ENCODE results near the gene PAPPA. TPM values are rescaled to one million over a fixed set of nuclear protein-coding genes. Genes with fewer than 3 reads are reported as not detected.

PAPPA gene
- total RNA-seq, 2 experiments from 2014 or later, result not detected

DNA sequence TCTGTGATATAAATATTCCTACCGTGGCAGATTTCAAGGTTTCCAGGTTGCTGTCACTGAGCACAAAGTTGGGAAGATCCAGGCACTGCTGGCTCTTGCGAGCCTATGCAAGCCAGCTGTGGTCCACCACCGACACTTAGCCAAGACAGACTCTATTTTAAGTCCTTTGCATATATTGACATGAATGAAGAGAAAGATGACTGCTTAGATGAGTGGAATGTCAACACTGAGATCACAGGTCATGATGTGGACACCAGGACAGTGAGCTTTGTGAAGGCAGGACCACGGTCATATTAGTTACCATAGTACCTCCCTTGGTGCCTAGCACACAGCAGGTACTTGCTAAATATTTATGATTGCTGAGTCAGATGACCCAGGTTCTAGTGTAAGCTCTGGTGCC lies 217.0 kb downstream of the PAPPA start:
- CTCF ChIA-PET, result no interaction called here
- POLR2A ChIA-PET, result no interaction called here

- ChIA-PET CTCF (no interaction called here), POLR2A (no interaction called here)
Measured at GRCh38 chr9:116372081-116372673, 218.6 kb downstream of the PAPPA start.

DNA sequence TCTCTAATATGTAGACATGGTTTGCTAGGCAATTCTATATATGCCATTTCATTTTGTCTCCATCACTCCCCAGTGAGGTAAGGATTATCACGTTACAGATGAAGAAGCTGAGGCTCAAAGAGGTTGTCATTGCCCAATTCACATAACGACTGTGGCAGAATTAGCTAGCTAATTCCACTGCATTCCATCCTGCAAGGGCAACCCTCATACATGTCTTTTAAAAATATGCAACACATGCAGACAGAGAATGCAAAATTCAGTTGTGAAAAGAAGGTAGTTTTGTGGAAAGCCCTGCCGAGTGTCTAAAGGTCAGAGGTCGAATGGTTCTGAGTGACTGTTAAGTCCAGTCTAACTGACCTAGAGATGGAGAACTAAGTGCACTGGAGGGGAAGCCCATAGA lies 219.2 kb downstream of the PAPPA start:
- POLR2A ChIA-PET, result no interaction called here
- CTCF ChIA-PET, result no interaction called here

- CTCF ChIA-PET, result no interaction called here
Measured at GRCh38 chr9:116377179-116377798, 223.7 kb downstream of the PAPPA start.

GRCh38 chr9:116378873-116379272 lies 225.3 kb downstream of the PAPPA start:
- ChIA-PET POLR2A (no interaction called here), CTCF (no interaction called here)

More at GRCh38 chr9:116377179-116377798, 223.7 kb downstream of the PAPPA start:
- POLR2A ChIA-PET, result no interaction called here

GRCh38 chr9:116379821-116380220 lies 226.2 kb downstream of the PAPPA start:
- ChIA-PET POLR2A (no interaction called here), CTCF (no interaction called here)

DNA sequence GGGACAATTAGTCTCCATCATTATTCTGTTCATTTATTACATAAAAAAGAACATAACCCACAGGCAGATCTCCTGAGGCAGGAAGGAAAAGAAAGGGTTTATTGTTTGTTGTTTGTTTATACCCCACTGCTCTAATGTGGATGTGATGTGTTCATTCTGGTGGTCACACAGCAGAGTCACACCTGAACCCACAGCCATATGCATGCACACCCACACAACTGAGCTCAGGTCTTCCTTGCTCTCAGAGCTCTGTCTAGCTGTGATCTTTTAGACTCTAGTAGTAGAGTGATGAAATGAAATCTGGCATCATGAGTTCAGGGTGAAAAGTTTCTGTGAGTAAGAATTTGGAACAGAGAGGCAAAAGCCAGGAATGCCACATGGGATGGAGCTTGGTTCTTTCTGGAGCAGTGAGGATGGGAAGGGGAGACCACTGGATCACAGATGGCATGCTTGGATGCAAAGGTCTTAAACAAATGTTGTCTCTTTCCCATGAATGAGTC lies 227.0 kb downstream of the PAPPA start:
- POLR2A ChIA-PET, result no interaction called here
- CTCF ChIA-PET, result no interaction called here

GRCh38 chr9:116381350-116381749 lies 227.8 kb downstream of the PAPPA start:
- ChIA-PET CTCF (no interaction called here), POLR2A (no interaction called here)

- POLR2A ChIA-PET, result no interaction called here
- CTCF ChIA-PET, result no interaction called here
Measured at GRCh38 chr9:116382053-116382452, 228.5 kb downstream of the PAPPA start.

DNA sequence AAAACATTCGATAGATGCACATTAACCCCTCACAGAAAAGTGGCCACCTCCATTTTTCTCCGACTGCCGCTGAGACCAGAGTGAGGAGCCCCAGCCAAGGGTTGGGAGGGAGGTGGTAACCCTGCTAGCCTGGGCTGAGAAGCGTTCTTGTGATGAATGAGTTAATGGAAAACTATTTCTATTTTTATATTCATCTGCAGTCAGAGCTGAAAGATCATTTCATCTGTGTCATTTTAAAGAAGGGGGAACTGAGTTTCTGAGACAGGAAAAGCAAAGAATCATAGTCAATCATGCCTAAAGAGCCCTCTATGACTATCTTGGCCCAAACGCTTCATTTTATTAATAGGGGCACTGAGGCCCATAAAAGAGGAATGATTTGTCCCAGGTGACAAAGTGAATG lies 229.5 kb downstream of the PAPPA start:
- CTCF ChIA-PET, result no interaction called here
- POLR2A ChIA-PET, result no interaction called here

DNA sequence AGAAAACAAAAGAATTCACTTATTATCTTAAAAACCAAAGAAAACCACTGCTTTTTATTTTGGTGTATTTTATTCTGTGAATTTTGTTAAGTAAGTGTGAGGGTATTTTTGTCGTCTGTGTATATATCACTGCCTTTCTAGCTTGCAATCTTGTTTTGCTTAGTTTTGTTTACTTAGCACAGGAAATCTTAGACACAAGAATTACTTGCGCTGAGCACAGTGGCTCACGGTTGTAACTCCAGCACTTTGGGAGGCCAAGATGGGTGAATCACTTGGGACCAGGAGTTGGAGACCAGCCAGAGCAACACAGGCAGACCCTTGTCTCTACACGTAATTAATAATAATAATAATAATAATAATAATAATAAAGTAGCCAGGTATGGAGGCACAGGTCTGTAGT lies 230.3 kb downstream of the PAPPA start:
- ChIA-PET CTCF (no interaction called here), POLR2A (interaction anchor here (0.6 kb wide), 1 partner anchor 46 kb away, joined by 5 read pairs; no protein-coding TSS in a partner anchor)

DNA sequence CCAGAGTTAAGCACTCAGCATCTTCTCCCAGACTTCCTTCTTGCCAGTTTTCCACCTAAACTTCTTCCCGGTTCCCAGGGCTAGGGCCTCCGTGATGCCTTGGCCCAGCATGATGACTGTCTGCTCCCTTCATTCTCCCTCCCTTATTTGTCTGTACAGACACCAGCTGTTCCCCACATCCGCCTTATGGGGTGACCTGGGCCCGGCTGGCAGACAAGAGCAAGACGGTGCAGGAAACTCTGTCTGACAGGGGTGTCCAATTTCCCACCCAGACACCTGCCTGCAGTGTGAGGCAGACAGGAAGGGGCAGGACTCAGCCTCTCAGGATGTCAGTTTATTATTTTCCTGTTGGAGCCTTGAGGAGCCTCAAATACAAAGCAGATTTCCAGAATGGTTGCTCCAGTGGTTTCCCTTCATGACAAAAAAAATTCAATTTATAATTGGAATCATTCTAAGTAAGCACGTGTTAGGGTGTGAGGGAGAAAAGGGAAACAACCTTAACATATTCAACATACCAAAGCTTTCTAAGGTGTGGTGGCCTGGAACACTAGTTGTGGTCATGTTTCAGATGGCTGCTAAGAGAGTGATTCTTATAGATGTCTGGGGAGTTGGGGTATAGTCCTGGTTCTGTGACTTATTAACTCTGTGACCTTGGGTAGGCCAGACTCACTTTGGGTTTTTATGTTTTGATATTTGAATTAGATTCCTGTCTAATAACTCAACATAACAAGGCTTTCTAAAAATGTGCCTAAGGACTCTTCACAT lies 234.5 kb downstream of the PAPPA start:
- ChIA-PET CTCF (no interaction called here), POLR2A (no interaction called here)

- CTCF ChIA-PET, result no interaction called here
Measured at GRCh38 chr9:116389541-116390302, 236.1 kb downstream of the PAPPA start.

DNA sequence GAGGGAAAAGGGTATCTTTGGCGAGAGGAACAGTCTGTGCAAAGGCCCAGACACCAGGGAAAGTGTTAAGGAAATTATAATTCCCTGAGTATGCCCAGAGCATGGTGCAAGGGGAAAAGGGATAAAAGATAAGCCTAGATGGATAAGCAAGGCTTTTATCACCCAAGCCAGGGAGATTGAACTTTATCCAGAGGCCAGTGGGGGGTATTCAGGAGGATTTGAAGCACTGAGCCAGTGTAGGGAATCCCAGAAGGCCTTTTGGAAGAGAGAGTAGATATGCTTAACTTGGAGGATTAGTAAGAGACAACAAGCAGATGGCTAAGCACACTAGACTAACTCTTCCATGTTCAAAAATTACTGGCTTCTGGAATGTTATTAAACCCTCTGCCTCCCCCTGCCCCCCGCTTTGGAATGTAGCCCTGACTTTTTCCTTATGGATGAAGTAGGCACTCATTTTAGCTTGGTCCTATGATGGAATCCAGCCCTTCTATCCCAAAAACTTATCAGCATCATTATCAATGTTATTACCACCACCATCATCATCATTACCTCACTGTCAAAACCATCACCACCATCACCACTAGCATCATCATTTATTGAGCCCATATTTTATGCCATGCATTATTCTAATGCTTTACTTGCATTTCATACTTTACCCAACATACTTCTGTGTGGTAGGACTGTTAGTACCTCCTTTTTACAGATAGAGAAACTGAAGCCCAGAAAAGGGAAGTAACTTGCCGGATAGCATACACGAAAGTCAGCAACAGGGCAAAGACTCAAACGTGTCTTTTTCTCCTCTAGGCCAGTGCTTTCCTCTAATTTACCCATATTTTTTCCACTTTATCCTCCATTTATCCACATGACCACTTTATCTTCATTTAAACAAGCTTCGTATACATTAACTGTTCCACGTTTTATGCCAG lies 237.0 kb downstream of the PAPPA start:
- ChIA-PET POLR2A (no interaction called here), CTCF (no interaction called here)

More at GRCh38 chr9:116389541-116390302, 236.1 kb downstream of the PAPPA start:
- POLR2A ChIA-PET, result no interaction called here

GRCh38 chr9:116391306-116391900 lies 237.8 kb downstream of the PAPPA start:
- POLR2A ChIA-PET, result no interaction called here
- CTCF ChIA-PET, result no interaction called here

DNA sequence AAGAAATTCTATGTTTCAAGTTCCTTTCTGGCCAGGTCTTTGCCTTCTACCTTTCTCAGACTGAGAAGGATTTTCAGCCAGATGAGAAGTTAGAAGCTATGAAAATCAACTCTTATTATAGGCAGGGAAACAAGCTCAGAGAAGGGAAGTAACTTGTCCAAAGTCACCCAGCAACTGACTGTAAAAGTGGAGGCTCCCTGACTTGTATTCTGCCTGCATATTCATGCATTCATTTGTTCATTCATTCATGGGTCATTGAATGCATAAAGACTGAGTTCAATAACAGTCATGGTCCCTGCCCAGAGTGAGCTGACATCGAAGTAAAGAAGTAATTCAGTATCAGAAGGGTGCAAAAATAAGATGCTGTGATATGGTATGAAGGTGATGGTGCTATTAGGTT lies 239.6 kb downstream of the PAPPA start:
- ChIA-PET POLR2A (no interaction called here), CTCF (no interaction called here)

GRCh38 chr9:116394070-116394469 lies 240.5 kb downstream of the PAPPA start:
- POLR2A ChIA-PET, result no interaction called here
- CTCF ChIA-PET, result no interaction called here

GRCh38 chr9:116394894-116395698 lies 241.5 kb downstream of the PAPPA start:
- ChIA-PET CTCF (no interaction called here), POLR2A (interaction anchor here (0.5 to 0.6 kb wide), 2 partner anchors 110 to 878 kb away, joined by 3 to 8 read pairs; no protein-coding TSS in a partner anchor)

All from activated CD8-positive, alpha-beta memory T cell treated with anti-CD3 and anti-CD28 coated beads for 36 hours (primary cell).